HG03280 (cell line): ENCODE data around the gene PHF21A.
"Not testable (repeated sequence)": the region's sequence is repeated elsewhere in the genome, so short reads cannot be mapped to it uniquely, and the experiment has no call there.

Experiments used
- ATAC-seq: cut with Tn5 transposase; IDR thresholded peaks from one replicate; pipeline ENCODE4 v1.9.1; 2021; ENCODE audit warnings: mild to moderate bottlenecking, moderate library complexity; ENCODE audit not compliant: unreplicated experiment

Gene PHF21A

DNA sequence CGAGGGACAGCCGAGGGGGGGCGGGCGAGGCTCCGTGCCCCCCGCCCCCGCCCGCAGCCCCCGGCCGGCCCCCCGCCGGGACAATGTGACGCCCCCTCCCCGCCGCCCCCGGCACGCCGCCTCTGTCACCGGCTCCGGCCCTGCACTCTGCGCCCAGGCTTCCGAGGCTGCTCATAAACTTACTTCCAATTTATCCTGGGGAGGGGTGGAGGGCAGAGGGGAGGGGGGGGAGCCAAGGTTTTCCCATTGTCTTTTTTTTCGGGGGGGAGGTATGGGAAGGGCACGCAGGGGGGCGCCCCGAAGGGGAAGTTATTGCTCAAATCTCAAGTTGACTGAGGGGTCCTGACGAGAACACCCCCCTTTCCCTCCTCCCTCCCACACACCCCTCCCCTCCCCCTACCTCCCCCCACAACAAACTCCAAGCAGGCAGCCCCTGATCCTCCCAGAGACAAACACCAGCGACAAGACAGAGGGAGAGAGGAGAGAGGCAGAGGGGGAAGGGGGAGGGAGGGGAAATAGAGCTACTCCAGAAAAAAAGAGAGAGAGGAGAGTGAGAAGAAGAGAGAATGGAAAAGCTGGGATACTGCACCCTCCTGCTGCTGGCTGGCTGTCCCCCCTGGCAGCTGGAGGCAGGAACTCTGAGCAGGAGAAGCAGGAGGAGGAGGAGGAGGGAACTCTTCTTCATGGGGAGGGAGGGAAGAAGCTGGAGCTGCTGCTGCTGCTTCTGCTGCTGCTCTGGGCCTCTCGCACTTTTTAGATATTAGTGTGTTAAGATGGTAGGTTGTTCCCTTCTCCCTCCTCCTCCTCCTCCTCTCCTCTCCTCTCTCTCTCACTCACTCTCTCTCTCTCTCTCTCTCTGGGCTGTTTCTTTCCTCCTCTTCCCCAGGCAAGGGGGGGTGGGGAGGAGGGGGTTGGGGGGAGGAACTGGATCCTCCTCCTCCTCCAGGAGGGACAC lies 631 bp downstream of the PHF21A start:
- no peak for ATAC-seq

DNA sequence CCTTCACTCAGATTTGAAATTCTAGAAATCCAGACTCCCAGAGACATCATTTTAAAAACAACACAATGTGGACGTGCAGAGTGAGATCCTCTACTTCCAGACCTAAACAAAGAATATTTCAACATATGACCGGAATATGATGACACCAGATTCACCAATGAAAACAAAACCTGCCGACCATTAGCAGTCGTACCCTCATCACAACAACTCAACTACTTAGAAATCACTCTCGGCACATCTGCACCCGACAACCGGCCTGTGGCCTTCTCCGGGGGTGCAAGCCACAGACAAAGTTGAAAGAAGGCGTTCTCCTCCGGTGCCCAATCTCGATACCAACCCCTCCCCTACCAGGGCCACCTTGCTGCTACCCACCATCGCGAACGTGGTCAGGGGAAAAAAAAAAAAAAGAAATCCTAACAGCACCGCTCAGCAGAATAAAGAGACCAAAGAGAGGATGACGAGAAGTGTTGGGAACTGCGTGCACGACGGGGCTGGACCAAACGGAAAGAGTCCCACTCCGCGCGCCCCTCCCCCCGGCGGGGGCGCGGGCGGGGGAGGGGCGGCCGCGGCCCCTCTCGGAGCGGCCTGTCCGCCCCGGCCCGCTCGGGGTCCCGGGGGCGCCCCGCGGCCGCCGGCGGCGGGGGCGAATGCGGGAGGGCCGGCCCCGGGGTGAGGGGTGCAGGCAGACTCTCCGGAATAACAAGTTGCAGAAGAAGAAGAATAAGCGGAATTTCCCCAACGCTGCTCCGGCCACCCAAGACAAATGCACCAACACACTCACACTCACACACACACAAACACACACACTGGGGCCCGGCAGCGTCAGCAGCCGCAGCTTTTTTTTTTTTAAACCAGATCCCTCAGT lies 1.7 kb downstream of the PHF21A start:
- ATAC-seq = peak; percentile 22

DNA sequence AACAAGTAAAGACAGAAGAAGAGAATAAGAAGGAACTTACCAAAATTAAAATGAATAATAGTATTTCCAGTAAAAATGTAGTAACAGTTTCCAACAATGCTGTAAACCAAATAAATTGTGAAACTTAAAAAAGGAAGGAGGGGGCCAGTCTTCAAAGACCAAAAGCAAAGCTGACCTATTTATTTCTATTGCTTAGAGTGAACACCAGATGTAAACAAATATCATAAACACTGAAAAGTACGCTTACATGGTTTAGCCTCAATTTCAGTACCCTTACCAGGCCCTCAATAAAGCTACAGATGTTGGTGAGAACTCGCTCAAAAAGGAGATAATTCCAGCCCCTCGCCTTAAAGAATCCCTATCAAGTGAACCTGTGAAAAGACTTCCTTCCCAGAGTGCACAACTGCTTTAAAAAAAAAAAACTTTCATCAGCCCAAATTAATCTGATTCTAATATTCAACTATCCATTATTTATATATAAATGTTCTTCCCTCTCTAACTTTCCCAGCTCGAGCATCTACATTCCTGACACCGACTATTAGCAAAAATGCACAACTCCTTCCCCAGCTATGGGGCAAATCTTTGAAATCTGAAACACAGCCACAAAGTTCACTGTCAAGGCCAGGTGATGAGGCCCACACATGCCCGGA lies 2.4 kb downstream of the PHF21A start:
- ATAC-seq = no peak

DNA sequence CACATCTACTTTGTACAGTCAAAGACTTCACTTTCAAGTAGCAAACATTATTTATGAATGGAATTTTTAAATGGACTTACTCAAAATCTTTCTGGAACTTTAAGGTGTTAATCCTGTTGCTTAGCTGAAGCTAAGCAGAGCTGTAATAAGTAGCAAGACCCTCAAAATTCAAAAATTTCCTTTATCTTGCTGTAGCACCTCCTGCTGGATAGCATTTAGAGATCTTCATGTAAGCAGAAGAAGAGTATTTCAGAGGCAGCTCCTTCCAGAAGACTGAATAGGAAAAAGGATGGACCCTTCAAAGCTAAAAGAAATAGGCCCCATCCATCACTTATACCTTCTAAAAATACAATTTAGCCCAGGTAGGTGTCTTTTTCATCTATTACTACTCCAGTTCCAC lies 3.4 kb downstream of the PHF21A start:
- no peak for ATAC-seq

DNA sequence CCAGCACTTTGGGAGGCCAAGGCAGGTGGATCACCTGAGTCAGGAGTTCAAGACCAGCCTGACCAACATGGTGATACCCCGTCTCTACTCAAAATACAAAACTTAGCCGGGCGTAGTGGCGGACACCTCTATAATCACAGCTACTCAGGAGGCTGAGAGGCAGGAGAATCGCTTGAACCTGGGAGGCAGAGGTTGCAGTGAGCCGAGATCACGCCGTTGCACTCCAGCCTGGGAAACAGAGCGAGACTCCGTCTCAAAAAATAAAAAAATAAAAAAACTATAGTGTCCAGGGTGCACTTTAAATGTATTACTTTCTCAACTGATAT lies 4.6 kb downstream of the PHF21A start:
- not testable (repeated sequence) for ATAC-seq

DNA sequence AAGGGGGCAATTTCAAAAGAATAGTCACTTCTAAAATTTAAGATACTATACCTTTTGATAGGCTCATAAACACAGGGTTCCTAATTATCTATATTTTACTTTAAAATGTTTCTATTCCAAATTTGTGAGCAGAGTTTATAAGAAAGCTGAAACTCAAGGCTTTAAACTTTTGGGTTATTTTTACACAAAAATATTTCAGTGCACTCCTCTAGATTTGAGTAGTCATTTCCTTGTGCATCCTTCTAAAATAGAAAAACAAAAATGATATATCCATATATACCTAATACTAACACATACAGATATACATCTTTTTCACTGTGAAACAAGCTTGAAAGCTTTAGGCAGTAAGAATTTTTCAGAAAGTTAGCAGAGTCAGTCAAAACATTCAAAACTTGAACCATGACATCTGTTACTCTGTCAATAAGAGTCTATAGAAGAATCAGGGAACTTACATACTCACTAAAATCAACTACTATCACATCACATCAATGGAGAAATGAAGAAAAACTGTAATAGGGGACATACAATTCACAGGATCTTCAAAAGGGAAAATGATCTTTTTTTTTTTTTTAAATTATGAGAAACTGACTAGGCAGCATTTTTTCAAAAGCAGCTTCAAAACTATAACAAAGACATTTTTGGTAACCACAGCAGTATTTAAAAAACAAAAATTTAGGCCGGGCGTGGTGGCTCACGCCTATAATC lies 5.1 kb downstream of the PHF21A start:
- no peak for ATAC-seq

DNA sequence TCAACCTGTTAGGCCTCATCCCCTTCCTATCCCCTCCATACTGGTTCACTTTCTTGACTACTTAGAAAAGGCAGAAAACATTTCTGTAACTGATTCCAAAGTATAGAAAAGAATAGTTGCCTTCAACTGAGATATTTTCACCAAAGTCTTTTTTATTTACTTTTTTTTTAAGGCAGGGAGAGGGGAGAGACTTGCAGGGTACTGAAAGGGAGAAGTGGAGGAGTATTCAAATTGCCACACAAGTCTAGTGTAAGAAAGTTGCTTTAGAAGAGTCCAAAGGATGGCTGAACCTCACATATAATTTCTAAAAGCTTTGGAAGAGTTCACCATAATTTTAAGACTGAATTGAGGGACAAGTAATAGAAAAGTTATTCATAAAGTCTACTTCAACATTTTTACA lies 6.3 kb downstream of the PHF21A start:
- no peak for ATAC-seq

DNA sequence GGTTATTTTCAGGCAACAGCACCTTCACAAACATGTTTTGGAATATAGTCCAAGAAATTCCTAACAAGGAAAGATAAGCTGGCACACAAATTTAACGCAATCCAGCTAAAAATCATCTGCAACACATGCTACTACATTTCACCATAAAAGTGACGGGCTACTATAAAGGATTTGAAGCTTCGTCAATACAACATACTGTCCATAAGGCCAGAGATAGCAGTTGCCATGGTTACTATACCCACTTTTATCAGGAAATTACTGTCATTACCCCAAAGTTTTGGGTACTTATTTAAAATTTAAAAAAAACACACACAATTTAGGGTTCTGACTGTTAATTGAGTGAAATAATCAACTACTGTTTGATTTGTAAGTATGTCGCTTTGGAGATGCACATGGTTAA lies 6.9 kb downstream of the PHF21A start:
- no peak for ATAC-seq

DNA sequence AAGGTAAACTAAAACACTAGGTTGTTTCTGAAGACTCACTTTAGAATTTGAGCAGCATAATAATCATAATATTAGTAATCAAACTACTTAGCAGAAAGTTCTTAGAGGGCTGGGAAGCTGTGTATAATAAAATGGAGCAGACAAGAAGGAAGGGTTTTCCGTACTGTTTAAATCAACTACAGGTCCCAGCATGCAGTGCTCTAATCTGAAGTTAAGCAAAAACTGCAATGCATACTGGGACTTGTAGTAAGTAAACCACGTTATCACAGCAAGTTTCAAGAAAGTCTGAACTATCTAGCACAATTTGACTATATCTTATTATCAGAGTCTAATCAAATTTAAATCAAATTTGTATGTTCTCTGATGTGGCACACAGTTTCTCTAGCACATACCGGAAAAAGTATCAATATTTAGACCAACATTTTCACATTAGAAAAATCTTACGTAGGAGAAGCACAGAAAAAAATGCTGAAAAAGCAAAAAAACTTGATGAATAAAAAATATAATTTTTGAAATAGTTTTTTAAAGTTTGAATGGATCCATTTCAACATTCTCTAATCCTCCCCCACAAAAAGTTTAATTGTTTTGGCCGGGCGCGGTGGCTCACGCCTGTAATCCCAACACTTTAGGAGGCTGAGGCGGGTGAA lies 8.2 kb downstream of the PHF21A start:
- ATAC-seq = no peak

DNA sequence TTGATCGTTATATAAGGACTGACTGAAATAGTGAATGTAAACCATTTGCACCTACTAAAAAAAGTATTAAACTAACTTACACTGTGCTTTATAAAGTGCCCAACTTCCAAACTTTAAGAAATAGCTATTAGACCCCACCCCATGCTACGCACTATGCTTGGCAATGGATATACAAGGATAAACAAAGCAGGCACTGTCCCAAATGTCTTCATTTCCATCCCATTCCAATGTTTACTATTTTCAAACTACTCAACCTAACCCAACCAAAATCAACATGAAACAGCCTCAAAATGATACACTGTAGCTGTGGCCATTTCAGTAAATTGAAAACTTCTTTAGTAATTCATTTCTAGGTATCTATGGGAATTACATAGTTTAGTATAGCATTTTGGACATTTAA lies 12.5 kb downstream of the PHF21A start:
- ATAC-seq = no peak

DNA sequence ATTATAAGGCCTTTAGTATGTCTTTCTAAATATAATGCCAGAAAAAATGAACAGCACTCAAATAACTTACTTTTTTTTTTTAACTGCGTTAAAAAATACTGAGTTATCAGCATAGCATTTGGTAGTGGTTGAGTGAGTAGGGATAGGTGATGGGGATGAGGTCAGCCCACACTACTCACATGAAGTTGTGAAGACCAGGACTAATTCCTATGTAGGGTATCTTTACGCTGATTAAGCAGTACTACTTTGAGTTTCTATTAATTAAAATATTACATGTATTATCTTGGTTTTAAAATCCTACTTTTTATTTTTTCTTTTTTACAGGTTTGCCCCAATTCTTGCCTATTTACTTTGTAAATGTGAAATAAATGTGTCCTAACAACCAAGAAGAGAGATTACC lies 13.5 kb downstream of the PHF21A start:
- ATAC-seq = no peak

DNA sequence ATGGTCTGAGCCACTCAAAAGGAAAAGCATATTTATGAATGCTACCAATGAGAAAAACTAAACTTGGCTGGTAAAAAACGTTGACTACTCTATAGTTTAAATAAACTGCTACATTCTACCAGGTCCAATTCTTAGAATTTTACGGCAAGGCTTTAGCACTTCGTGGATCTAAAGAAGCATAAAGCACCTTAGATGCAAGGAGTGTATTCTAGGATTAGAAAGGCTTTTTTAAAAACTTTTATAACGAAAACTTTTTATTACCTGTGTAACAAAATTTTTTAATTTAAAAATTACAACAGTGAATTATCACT lies 13.9 kb downstream of the PHF21A start:
- ATAC-seq = no peak

DNA sequence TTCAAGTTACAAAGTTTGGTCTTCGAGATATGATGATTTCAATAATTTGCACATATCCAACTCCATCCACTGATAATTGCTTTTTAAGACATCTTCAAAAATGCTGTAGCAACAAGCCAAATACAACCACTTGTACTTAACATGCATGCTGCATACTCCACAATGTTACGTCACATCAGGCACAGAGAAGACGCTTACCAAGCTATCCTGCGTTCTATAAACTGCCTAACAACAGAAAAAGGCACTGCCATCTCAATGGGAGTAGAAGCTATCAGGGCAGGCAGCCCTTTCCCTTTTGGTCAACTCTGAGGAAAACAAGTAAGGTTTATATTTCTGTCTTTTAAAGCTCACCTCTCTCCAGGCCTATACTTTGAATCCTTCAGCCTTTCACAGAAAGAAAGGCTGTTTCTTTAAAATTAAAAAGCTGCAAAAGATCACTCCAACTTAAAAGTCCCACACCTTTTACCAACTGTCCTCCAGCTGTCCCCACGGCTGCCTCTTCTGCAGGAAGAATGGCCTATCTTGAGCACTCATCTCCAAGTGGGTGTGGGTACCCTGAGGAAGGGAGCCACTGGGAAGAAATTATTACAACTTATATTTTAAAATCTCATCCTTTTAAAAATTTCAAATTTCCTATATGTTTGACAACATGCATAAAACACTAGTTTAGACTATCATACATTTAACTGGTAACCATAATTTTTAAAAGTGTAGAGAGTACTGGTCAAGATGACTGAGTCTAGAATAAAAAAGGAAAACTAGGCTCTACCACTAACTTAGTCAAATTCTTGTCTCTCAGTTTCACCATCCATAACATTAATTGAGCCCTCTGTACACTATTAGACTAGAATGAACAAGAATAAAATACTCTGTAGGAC lies 14.5 kb downstream of the PHF21A start:
- no peak for ATAC-seq

DNA sequence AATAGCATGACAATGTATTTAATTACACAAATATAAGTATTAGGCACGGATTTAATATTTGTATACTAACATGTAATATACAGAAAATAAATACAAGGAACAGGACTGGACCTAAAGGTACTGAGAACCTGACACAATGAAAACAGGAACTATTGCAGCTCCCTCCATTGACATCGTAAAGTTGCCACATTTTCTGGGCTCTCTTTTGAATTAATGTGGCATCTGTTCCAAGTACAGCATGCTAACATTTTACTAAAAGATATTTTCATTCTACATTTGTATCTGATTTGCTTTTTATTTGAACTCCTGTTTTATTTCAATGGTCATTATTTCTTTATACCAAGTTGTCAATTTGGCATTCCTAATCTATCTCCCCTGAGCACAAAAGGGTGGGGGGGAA lies 15.3 kb downstream of the PHF21A start:
- no peak for ATAC-seq

DNA sequence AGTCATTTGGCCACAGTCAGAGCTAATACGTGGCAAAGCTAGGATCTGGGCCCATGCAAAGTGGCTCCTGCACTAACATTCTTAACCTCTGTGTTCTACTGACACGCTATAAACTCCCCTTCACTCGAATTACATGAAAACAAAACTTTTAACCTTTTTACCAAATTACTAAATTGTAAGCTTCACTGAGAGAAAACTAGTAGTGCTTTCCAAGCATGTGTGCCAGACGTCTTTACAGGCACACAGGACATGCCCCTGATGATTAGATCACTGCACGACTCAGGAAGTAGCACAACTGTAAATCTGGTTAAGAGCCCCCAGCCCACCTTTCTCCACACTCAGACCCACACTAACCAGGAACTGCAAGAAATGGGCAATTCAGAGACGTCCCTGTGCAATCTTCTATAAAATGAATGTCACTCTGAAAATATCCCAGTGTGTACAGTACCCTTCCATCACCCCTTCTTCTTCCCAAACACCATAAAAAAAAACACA lies 16.1 kb downstream of the PHF21A start:
- no peak for ATAC-seq

DNA sequence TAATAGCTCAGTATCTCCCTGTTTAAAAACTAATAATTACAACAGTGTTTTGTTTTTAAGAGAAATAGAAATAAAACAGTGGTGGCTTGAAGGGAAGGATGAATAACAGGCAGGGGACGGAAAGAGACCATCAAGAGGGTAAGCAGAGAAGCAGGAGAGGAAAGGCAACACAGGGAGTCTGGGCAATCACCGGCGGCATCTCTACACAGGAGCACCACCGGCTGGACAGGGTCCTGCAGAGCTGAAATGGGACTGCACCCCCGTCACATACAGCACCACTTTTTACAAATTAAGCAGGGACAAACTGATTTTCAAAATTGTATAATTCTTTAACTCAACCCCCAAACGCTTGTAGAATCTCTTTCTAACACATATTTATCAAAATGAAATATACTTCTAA lies 18.4 kb downstream of the PHF21A start:
- ATAC-seq = no peak

DNA sequence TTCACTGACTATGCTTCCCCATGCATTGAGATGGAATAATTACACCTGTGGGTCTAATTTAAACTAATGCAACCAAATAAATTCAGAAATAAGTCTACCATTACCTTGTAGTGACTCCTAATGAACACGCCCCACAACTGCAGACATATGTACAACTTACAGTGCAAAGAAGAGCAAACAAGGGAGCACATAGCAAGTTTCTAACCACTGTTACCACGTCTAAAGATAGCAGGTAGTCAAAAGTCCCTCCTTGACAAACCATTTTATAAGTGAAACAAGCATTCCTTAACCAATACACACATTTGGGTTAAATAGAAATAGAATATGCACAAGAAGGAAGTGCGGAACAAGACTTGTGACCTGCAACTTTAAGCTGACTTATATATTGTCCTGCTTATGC lies 20.6 kb downstream of the PHF21A start:
- peak; percentile 73 for ATAC-seq

DNA sequence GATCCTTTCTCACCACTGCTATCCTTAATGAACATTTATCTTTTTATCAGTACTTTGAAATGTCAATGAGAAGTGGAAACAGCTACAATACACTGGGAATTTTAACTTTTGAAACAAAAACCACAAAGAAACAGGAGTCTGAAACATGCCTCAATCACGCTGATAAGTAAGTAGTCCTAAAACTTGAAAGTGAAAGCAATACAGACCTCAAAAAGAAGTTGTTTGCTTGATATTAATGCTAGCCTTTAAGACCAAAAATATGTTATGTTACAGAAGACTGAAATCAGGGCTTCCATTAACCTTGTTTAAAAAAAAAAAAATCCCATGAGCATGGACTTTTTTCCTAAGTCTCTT lies 21.3 kb downstream of the PHF21A start:
- no peak for ATAC-seq

DNA sequence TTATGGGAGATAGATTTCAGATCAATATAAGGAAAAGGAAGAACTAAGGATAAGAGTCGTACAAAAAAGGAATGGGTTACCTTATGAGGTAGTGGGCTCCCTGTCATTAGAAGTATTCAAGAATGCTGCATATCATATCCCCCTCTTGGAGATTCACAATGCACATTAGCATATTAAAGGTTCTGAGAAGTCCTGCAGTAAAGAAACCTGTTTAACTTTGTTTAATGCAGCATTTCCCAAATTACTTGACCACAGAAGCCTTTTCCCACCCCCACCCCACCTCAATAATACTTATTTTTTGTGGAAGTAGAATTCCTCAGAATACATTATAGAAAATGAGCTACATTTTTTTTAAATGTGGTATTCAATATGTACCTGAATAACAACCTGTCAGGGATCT lies 30.9 kb downstream of the PHF21A start:
- no peak for ATAC-seq

DNA sequence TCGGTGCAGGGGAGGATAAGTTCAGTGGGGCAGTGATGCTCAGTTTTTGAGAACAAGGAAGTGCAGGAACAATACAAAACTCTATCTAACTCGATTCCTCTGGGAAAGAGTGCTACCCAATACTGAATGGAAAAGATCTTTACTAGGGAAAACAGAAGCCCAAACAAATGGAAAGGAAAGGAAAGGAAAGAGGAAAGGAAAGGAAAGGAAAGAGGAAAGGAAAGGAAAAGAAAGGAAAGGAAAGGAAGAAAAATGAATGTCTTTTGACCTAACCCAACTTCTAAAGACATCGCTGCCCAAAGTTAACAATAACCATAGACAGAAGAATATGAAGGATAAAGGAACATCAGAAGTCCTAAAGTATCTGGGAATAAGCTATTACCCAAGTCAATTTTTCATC lies 41.6 kb downstream of the PHF21A start:
- ATAC-seq = no peak
